Measurements from ENCODE around the gene CPNE6. TPM values are rescaled to one million over a fixed set of nuclear protein-coding genes. Genes with fewer than 3 reads are reported as not detected.

Gene CPNE6
- total and polyA plus RNA-seq, 2 donors (not counting 1 experiment from before 2014, with no cell fraction given) = not detected

DNA sequence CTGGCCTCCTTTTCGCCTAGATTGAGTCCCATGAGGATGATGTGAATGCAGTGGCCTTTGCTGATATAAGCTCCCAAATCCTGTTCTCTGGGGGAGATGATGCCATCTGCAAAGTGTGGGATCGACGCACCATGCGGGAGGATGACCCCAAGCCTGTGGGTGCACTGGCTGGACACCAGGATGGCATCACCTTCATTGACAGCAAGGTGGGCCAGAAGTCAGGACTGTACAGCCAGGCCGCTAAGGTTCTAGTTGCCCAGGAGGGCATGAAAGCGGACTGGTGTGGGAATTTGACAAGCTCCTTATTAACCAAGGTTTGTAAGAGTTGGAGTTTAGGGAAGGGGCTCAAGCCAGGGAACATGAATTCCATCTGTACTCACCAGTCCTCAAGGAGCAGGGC lies 48.3 kb downstream of the CPNE6 start:
- no peaks in the 10 kb centered on the region for H3K9me3 ChIP-seq (ENCODE audit: control extremely low read depth in 1 of 3, control insufficient read depth in 2 of 3, insufficient read depth in 1 of 3, low read length in 2 of 3)
- Mint-ChIP-seq H3K4me1 (peaks cover 45% of the 10 kb centered on the region), H3K9me3 (ENCODE audit: insufficient read depth) (no peaks in the 10 kb centered on the region), H3K4me3 (no peak overlapping the region), H3K27ac (no peak overlapping the region), H3K27me3 (no peaks in the 10 kb centered on the region)
- peaks cover 8 to 59% of the 10 kb centered on the region in 2 experiments for H3K36me3 ChIP-seq (replicated peaks in 1 of 2; ENCODE audit: control extremely low read depth in 1 of 2, control insufficient read depth in 1 of 2, extremely low read depth in 1 of 2, insufficient read depth in 2 of 2, low read length in 1 of 2)
- H3K4me3 ChIP-seq (ENCODE audit: control extremely low read depth in 1 of 5, extremely low read depth in 1 of 5, insufficient read depth in 1 of 5, low read depth in 2 of 5, low read length in 4 of 5) = no peak overlapping the region
- CTCF ChIA-PET = interaction anchor here (1.4 to 3.4 kb wide), 3 partner anchors 11 to 145 kb away, joined by 3 to 22 read pairs (median 6); partner anchors contain the start of gene IRF9
- H3K4me1 ChIP-seq (ENCODE audit: control insufficient read depth in 2 of 2, insufficient read depth in 2 of 2, low read length in 2 of 2) = peaks cover 36 to 41% of the 10 kb centered on the region in 2 donors
- H3K9ac ChIP-seq (ENCODE audit: low read length) = no peak overlapping the region
- DNase-seq (no peak), ATAC-seq (ENCODE audit: low read depth) (no peak)
- no peak overlapping the region for H2AFZ ChIP-seq (ENCODE audit: insufficient read depth, low read depth, low read length, poor library complexity, severe bottlenecking)
- POLR2A ChIA-PET = no interaction called here
- 100% methylated on average over 4 of the region's 6 CpGs for WGBS (ENCODE audit: insufficient coverage)
- TF ChIP-seq CTCF (IDR thresholded peaks at IDR 0.05) (no peak), EZH2 (IDR thresholded peaks at IDR 0.05; ENCODE audit: borderline replicate concordance, insufficient read depth, low read depth, low read length, poor library complexity, severe bottlenecking) (no peak)
- no peak overlapping the region for H3K27ac ChIP-seq (ENCODE audit: low read length in 2 of 2)
- H4K20me1 ChIP-seq (ENCODE audit: control insufficient read depth, insufficient read depth, low read length, poor library complexity, severe bottlenecking) = peaks cover 13% of the 10 kb centered on the region
- no peak overlapping the region for H3K4me2 ChIP-seq (replicated peaks; ENCODE audit: low read depth, low read length, poor library complexity, severe bottlenecking)
- peaks cover 26% of the 10 kb centered on the region for H3K79me2 ChIP-seq (ENCODE audit: control insufficient read depth, insufficient read depth, low read length)
- no peaks in the 10 kb centered on the region for H3K27me3 ChIP-seq (replicated peaks in 1 of 4; ENCODE audit: control extremely low read depth in 1 of 4, control insufficient read depth in 3 of 4, insufficient read depth in 4 of 4, low read length in 3 of 4)
- intact Hi-C loops (cut with micrococcal nuclease) = loop anchor here (10.0 kb wide), 1 partner anchor 565 kb away; the partner anchor contains the start of genes THTPA and ZFHX2

DNA sequence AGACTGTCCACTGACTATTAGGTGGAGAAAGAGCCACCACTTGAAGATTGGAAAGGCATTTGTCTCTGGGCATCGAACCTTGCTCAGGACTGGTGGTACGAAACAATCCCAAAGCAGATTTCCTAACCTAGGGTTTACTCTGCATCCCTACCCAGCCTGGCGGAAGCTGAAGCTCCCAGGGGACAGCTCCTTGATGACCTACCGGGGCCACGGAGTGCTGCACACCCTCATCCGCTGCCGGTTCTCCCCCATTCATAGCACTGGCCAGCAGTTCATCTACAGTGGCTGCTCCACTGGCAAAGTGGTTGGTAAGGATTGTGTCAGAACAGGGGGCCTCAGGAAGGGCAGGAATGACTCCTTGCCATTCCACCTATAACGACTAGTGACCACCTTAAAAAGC lies 49.8 kb downstream of the CPNE6 start:
- ATAC-seq (ENCODE audit: low read depth) = no peak

More for the DNA sequence above, 49.8 kb downstream of the CPNE6 start:
- Histone ChIP-seq H3K27ac (ENCODE audit: low read length in 2 of 2) (no peak overlapping the region), H3K4me1 (ENCODE audit: control insufficient read depth in 2 of 2, insufficient read depth in 2 of 2, low read length in 2 of 2) (peaks cover 28 to 33% of the 10 kb centered on the region in 2 donors), H3K36me3 (replicated peaks in 1 of 2; ENCODE audit: control extremely low read depth in 1 of 2, control insufficient read depth in 1 of 2, extremely low read depth in 1 of 2, insufficient read depth in 2 of 2, low read length in 1 of 2) (peaks cover 8 to 59% of the 10 kb centered on the region in 2 experiments), H3K9ac (ENCODE audit: low read length) (no peak overlapping the region), H3K4me2 (replicated peaks; ENCODE audit: low read depth, low read length, poor library complexity, severe bottlenecking) (no peak overlapping the region), H3K27me3 (replicated peaks in 1 of 4; ENCODE audit: control extremely low read depth in 1 of 4, control insufficient read depth in 3 of 4, insufficient read depth in 4 of 4, low read length in 3 of 4) (no peaks in the 10 kb centered on the region), H2AFZ (ENCODE audit: insufficient read depth, low read depth, low read length, poor library complexity, severe bottlenecking) (no peak overlapping the region), H3K79me2 (ENCODE audit: control insufficient read depth, insufficient read depth, low read length) (peaks cover 16% of the 10 kb centered on the region), H4K20me1 (ENCODE audit: control insufficient read depth, insufficient read depth, low read length, poor library complexity, severe bottlenecking) (peaks cover 3% of the 10 kb centered on the region), H3K9me3 (ENCODE audit: control extremely low read depth in 1 of 3, control insufficient read depth in 2 of 3, insufficient read depth in 1 of 3, low read length in 2 of 3) (no peaks in the 10 kb centered on the region), H3K4me3 (ENCODE audit: control extremely low read depth in 1 of 5, extremely low read depth in 1 of 5, insufficient read depth in 1 of 5, low read depth in 2 of 5, low read length in 4 of 5) (no peak overlapping the region)
- CTCF ChIA-PET = no interaction called here
- Mint-ChIP-seq H3K27ac (no peak overlapping the region), H3K4me1 (peaks cover 34% of the 10 kb centered on the region), H3K4me3 (no peak overlapping the region), H3K9me3 (ENCODE audit: insufficient read depth) (no peaks in the 10 kb centered on the region), H3K27me3 (no peaks in the 10 kb centered on the region)
- intact Hi-C loops (cut with micrococcal nuclease) = no loop called here
- TF ChIP-seq CTCF (IDR thresholded peaks at IDR 0.05) (no peak), EZH2 (IDR thresholded peaks at IDR 0.05; ENCODE audit: borderline replicate concordance, insufficient read depth, low read depth, low read length, poor library complexity, severe bottlenecking) (no peak)
- POLR2A ChIA-PET = interaction anchor here (0.7 to 1.1 kb wide), 2 partner anchors 17 to 25 kb away, joined by 4 to 11 read pairs; partner anchors contain the start of gene PSME2
- 100% methylated on average over 2 of the region's 8 CpGs for WGBS (ENCODE audit: insufficient coverage)
- DNase-seq = no peak

All from B cell (primary cell).